HT1080 (cell line): Measurements from ENCODE around the gene SUPT3H. TPM values are rescaled to one million over a fixed set of nuclear protein-coding genes. Genes with fewer than 3 reads are reported as not detected.

Source experiments
- DNase-seq: peaks from one replicate; pipeline ENCODE4 v3.0.0-alpha.2; 2015; ENCODE audit warnings: low read depth
- total RNA-seq: library from RNA; depleted of rRNA; stranded (reverse); fragments of >200 nt; shearing (Covaris generic); gene quantifications from 2 replicates; pipeline ENCODE4 v1.2.3, GENCODE V29; 2014

Gene SUPT3H
- total RNA-seq, 1 experiment from 2014 or later, result 9.1 TPM

DNA sequence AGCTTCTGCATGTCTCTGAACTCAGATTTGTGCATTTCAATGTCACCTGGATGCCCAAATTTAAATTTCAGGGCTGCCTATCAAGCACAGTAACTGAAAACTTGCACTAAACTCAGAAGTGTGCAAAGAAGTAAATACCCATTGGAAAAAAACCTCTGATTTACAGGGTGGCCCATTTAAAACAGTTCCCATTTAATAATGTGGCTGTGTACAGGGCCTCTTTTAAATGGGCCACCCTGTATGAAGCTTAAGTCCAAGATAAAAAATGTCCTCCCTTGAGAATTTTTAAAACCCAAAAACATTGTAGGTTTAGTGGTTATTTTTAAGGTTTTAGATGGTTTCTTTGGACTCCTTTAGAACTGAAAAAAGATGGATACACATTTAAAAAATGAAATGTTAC is 251.7 kb downstream of the SUPT3H start:
- DNase-seq, result no peak

DNA sequence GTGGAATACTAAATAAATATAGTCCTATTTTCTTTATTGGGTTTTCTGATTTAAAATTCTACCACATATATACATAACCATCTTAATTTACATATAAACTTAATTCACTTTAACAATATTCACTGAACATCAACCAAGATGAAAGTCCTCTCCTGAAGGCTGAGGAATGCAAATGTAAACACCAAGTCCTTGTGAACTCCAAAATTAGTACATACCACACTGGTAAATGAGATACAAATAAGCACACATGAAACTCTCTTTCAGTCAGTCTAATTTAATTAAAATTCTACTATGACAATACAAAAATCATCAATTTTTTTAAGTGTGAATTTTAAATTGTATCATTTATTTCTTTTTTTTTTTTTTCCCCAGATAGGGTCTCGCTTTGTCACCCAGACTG is 254.7 kb downstream of the SUPT3H start:
- DNase-seq, result no peak

DNA sequence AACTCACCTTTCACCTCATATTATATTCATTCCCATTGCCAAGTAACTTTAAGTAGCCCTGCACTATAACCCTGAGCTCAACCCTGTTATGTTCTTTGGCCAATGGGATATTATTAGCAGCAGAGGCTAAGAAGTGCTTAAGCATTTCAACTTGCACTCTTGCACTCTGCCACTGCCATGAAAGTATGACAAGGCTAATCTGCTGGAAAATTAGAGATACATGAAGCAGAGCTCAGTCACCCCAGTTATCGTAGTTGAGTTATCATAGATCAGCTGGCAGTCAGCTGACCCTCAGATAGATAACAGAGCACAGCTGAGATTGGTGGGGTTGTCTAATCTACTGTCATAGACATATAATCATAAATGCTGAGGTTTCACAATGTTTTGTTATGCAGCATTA is 259.0 kb downstream of the SUPT3H start:
- DNase-seq, result no peak

DNA sequence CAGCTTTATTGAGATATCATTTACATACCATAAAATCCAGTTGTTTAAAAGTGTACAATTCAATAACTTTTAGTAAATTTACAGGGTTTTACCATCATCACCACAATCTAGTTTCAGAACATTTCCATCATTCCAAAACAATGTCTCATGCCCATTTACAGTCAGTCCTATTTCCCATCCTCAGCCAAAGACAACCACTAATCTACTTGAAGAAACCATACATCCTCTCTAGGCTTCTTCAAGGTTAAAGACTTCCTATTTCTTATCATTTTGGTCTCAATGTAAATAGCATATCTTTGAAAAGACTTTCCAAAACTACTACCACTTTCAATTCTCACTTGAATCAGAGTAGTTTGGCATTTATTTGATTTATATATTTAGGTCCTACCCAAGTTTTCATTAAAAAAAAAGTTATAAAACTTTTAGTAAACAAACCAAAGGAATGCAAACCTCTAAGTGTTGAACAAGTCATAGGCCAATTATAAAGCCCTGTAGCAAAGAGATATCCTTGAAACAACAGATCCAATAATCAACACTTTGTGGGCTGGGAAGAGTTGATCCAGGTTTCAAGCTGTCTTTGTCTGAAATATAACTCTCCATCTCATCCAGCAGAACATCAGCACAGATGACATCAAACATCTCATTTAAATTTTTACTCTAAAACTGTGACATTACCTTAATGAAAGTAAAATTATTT is 260.9 kb downstream of the SUPT3H start:
- DNase-seq, result peak; percentile 81

DNA sequence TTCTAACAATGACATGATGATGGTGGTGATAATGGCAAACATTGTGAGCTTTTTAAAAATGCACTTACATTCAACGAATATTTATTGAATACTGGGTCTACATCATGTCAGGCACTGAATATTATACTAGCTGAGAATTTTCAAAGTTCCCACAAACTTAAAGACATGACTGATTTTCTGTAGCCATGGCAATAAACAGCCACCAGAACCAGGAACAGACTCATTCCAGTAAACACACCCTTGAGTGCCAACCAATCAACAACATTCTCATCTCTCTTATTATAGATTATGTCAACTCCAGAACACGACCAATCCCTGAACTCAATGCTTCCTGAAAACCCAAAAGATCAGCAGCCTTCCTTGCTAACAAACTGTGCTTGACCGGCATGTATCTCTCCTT is 262.0 kb downstream of the SUPT3H start:
- DNase-seq, result peak; percentile 40

DNA sequence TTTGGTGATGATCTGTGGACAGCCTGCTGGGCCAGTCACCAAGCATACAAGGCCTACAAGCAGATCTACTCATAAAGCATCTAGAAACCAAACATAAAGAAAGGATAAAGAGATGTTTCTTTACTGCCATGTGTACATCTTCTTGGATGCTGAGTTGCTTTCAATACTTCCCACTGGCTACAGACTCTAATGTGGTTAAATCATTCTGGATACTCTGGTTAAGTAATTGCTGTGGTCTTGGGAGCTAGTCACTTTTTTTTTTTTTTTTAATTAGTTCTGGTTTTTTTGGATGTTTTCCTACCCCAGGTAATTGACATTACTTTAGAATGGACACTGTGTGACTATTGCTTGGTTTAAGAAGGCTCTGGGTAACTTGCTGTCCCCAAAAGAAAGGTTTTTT is 265.0 kb downstream of the SUPT3H start:
- DNase-seq, result no peak

DNA sequence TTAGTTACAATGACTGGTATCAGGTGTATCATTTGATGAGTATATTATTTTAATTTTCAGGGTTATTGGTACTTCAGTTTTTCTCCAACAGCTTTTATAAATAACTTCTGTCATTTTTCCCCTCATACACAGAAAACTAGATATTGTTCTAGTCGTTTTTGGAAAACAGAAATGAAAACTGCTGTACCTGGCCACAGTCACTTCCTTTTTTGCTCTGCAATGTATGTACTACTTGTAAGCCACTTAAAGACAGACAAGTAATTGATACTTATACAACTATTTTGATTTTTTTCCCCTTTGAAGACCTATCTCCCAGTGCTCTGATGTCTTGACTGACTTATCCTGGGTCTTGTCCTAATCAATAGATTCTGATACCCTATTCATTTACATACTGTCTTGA is 268.2 kb downstream of the SUPT3H start:
- no peak for DNase-seq

DNA sequence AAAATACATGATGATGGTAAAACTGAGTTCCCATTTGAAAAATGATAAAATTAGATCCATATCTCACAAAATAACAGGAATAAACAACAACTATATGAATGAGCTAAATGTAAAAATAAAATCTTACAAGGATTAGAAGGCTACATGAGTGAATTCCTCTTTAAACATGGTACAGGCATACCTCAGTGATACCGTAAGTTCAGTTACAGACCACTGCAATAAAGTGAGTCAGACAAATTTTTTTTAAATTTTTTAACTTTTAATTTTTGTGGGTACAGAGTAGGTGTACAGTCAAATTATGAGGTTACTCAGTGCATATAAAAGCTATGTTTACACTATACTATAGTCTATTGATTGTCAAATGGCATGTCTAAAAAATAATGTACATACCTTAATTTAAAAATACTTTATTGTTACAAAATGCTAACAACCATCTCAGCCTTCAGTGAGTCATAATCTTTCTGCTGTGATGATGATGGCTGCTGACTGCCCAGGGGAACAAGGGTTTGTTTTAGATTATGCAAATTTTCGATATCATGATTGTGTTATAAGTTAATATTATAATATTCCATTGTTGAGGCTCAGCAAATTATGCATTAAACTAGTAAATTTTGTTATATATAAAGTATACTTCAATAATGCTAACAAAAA is 272.4 kb downstream of the SUPT3H start:
- DNase-seq, result peak; percentile 4

DNA sequence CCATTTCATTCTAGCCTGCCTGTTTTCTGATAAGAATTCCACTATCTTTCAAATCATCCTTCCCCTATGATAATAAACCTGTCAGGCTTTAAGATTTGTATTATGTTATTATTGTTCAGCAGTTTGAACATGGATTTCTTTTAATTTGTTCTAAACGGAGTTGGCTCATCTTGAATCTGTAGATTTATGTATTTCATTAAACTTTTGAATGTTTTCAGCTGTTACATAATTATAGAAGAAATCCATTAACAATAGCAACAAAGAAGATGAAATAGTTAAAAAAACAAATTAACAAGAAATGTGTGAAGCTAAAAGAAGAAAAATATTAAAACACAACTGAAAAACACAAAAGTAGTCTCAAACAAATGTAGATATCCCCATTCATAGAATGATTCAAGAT is 273.3 kb downstream of the SUPT3H start:
- DNase-seq, result no peak

DNA sequence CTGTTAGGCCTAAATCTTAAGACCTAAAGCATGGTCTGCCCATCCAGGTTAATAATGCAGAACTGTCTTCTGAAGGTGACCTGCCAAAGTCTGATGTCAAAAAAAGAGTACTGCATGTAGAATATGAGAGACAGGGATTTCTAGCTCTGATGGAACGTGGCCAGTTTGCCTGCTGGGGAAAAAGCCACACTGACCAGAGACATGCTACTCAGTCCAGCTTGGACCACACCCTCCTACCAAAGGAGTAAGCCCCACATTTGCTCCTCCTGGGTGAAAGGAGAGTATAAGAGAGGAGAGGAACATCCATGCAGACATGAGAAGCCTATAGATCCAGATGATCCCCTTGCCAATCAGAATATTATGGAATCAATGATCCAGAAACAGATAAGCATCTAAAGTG is 279.5 kb downstream of the SUPT3H start:
- DNase-seq, result no peak

DNA sequence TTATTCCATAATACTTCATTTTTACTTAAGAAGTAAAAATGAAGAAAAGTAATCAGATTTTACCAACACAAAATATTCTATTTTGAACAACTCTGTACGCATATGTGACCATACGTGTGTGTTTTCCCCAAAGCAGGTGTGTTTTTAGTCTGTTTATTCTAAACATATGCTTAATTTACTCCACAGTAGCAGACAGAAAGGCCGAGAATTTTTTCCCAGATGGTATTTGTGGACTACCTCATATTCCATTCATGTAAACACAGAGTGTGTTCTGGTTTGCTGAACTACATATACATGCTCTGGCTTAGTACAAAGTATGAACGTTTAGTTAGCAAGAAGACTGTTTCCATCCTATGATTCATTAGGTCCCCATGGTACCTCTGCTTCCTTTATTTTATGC is 282.9 kb downstream of the SUPT3H start:
- DNase-seq, result no peak

DNA sequence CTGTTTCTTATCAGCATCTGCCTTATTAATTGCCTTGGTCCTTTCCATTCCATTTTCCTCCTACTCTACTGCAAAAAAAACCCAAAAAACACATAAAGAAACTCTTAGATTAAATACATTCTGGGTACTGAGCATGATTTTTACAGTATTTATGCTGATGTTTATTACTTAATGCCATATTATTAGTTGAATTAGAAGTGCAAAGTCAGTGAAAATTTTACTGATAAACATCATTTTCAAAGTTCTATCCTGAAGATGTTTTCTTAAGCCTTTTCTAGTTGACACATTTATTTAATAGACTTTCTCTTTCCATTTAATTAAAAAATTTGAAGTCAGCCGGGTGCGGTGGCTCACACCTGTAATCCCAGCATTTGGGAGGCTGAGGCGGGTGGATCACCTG is 285.6 kb downstream of the SUPT3H start:
- DNase-seq, result no peak

DNA sequence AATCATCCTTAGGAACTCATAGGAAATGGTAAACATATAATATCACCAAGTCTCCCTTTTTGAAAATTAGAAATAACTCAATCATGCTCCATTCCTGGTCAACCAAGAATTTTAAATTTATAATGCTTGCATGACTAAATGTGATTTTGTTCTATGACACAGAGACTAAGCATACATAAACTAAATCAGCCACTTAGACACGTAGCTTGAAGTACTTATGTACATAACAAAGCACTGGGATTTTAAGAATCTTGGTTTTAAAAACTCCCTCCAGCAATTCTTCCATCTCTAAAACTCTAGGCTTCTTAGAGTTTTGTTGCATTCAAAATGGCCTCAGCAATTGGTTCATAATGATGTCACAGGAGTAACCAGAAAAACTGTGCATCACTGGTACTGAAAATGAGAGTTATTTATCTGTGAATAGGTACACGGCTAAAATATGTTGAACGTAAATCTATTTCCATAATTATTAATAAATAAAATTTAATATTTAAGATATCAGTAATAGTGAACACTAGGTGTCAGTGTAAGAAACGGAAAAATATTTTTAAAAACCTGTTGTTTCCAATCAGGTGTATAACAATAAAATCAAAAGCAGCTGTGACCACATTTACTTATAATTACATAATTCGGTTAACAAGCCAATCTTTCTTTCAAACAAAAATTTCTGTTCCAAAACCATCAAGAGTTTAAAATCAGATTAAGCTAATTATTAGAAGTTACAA is 291.2 kb downstream of the SUPT3H start:
- DNase-seq, result no peak

DNA sequence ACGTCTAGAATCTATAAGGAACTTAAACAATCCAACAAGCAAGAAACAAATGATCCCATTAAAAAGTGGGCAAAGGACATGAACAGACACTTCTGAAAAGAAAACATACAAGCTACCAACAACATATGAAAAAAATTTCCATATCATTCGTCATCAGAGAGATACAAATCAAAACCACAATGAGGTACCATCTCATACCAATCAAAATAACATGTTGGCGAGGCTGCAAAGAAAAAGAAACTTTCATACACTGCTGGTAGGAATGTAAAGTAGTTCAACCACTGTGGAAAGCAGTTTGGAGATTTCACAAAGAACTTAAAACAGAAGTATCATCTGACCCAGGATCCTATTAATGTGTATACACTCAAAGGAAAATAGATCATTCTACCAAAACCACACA is 293.5 kb downstream of the SUPT3H start:
- no peak for DNase-seq

DNA sequence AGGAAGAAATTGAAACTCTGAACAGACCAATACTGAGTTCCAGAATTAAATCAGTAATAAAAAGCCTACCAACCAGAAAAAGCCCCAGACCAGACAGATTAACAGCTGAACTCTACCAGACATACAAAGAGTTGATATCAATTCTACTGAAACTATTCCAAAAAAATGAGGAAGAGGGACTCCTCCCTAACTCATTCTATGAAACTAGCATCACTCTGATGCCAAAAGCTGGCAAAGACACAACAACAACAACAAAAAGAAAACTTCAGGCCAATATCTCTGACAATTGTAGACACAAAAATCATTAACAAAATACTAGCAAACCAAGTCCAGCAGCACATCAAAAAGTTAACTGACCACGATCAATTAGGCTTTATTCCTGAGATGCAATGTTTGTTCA is 295.6 kb downstream of the SUPT3H start:
- DNase-seq, result no peak

DNA sequence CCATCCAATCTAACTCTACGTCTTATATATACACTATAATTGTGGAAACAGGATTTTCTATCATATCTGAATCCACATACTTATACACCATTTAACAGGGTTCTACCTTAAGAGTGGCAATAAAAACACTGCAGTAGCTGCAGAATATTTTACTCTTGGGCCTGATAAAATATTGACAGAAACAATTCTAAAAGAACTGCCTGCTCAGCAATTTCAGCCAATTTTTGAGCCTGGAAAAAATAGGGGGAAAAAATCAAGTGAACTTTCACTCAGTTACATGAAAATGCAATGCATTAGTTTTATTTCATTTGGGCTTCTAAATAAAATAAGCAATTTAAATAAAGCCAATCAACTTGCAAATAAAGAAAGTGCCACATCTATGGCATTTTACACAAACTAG is 296.1 kb downstream of the SUPT3H start:
- DNase-seq, result no peak

DNA sequence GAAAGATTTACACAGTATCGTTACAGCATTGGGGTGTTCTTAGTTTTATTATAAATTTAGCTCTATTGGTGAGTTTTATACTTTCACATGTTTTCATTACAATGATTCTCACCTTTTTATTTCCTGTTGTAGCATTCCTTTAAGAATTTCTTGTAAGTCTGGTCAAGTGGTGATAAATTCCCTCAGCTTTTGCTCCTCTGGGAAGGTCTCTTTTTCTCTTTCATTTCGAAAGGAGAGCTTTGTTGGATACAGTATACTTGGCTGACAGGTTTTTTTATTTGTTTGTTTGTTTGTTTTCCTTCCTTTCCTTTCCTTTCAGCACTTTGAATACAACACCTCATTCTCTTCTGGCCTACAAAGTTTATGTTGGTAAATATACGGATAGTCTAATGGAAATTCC is 299.3 kb downstream of the SUPT3H start:
- DNase-seq, result no peak

DNA sequence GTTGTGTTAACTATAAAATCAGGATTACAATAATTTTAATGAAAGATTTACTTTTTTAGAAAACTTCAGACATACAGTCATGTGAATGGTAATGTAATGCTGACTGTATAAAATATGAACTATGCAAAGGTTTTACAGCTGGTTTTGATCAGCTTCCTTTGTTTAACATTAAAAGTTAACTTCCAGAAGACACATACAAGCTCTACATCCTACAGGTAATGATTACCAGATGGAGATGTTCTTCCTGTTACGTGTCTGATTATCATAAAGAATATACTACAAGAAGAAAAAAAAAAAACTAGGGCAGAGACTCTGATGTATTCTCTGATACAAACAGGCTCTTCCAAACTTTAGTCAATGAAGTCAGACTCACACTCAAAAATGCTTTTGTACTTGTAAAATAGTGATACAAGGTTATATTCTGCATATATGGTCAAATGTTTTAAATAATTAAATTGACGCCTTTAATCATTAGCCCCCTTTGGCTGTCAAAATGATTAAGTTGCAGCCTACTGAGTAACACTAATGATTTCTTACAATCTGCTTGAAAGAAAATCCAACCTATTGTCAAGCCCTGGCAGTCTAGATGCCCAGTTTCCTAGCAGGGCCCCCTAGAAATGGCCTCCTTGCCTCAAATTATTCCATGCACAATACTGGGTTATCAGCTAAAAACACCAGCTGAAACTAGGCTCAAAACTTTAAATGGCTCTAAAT is 301.4 kb downstream of the SUPT3H start:
- no peak for DNase-seq

DNA sequence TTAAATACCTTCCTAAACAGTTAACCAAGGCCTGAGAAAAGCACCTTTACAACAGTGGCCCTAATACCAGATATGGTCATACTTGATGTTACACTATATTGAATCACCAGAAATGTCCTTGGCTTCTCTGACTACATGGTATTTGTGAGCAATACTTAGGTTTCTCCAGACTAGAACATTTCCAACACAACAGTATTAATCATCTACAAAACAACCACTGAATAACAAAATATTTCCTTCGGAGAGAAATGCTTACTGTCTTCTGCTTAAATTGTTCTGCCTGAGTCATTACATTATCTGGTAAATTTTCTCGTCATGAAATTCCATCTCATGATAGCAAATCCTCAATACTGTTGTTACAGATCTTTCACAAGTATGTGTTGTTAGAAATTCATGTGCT is 302.5 kb downstream of the SUPT3H start:
- DNase-seq, result peak; percentile 79

DNA sequence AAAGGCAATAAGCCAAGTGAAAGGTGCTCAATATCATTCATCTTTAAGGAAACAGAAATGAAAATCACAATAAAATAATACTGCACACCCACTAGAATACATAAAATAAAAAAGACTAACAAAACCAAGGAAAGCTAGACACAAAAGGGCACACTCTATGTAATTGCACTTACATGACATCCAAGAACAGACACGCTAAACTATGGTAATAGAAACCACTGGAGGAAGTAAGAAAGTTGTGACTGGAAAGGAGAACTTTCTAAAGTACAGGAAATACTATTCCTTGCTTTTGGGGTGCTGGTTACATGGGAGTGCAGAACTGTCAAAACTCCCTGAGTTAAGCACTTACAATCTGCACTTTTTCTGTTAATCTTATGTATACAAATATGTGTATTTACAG is 303.3 kb downstream of the SUPT3H start:
- no peak for DNase-seq

DNA sequence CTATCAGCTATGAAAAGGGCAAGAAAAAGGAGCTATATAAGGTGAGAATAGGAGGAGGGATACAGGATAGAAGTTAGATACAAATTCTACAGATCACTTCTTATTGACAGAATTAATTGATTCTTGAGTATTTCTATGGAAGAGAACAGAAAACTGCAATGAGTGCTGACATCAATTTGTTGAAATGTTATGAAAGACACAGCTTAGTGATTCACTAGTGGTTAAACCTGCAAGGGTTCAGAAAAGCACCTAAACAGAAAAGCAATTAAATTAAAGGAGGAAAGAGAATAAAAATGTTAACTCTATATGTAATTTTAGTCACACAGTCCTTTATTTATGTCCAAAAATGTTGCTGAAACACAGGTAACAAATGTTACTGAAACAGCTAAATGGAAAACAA is 304.0 kb downstream of the SUPT3H start:
- no peak for DNase-seq

DNA sequence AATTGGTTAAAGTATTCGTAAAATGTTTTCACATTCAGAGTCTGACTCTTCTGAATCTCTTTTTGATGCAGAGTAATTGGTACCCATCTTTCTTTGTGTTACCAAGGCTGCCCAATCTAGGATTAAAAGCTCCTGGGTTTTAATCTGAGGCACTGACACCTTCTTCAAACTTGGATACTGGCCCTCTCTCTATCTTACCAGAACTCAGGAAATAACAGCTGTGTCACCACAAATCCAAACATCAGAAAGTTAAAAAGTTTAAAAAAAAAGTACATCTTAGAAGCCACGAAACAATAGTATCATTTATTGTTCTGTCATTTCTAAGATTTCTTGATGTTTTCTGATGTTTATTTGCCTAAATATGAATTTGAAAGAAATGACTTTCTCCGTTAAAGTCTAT is 305.1 kb downstream of the SUPT3H start:
- DNase-seq, result no peak
